Activated CD4-positive, alpha-beta T cell treated with anti-CD3 and anti-CD28 coated beads for 48 hours (primary cell): ENCODE data around the gene AFAP1L2.

ENCODE experiments used
- DNase-seq: peaks from one replicate; pipeline ENCODE4 v3.0.0-alpha.2; 2020

Gene AFAP1L2

DNA sequence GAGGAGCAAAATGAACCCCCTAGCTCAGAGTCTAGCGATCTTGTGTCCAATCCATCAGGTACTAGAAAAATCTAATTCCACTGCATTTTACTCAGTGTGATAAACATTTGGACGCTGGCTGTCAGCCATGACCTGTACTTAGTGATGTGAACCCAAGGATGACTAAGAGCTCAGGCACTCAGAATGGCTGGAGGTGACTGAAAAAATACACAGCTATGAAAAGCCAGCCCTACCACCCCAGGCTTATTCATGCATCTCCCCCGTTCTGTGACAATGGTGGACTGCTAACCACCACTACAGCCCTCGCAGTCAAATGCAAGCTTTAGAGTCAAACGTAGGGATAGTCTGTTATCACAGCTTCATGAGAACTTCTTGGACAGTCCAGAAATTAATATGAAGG lies 14.9 kb downstream of the AFAP1L2 start:
- no peak for DNase-seq

DNA sequence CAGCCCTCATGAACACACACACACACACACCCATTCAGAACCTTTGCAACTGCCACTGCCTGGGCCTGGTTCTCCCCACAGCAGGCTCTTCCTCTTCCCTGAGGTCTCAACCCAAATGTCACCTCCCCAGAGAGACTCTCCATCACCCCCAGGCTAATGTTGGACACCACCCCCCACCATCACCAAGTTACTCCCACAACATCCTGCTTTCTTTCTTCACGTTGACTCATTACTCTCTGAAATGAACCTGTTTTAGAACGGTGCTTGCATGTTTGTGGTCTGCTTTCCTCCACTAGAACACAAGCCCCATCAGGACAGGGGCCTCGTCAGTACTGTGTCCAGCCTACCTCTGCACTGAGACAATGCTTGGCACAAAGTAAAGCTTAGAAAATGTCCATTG lies 16.0 kb downstream of the AFAP1L2 start:
- DNase-seq: no peak

DNA sequence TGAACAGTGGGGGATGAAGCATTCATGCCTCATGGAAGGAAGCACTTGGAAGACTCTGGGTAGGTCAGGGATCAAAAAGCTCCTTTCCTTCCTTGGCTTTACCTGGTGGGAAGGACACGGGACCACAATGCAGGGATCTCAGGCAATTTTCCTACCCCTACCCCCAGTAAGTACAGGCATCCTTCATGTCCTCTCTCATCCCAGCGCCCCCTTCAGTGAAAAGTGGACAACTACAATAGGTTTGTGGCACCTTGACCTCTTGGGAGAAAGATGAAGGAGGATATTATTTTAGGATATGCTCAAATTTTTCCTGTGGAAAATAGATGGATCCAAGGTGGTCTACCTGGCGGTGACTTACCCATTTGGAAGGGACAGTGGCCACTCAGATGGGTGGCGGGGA lies 16.5 kb downstream of the AFAP1L2 start:
- no peak for DNase-seq

DNA sequence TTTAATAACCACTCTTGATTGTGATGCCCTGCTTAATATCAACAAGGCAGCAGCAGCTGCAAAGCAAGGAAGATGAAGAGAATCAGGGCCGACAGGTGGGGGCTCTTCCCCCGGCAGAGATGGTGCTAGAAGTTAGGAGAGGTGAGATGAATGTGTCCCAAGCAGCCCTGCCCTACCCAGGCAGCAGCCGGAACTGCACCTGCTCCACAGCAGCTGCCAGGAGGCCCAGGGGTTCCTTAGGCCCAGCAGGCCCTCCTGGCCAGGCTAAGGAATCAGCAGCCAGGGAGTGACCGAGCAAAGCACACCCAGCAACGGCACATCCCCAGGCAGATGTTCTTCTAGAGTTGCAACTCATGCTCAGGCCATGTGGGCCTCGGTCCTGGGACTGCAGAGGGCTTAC lies 17.9 kb downstream of the AFAP1L2 start:
- DNase-seq: no peak

DNA sequence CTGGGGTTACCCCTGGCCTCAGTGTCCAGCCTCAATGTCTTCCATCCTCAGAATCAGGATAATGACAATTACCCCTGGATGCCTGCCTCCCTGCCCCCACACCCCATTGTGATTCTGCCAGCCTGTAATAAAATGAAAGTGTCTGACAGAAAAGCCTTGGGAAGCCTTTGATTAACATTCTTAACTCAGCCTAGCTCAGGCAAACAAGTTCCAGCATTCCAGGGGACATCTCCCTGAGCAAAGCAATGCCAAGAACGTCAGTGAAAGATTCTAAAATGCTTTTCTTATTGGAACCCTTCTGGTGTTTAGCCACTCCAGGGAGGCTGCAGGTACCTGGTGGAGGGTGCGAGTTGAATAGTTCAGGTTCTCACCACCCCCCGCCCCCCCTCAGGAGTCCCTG lies 18.7 kb downstream of the AFAP1L2 start:
- no peak for DNase-seq

DNA sequence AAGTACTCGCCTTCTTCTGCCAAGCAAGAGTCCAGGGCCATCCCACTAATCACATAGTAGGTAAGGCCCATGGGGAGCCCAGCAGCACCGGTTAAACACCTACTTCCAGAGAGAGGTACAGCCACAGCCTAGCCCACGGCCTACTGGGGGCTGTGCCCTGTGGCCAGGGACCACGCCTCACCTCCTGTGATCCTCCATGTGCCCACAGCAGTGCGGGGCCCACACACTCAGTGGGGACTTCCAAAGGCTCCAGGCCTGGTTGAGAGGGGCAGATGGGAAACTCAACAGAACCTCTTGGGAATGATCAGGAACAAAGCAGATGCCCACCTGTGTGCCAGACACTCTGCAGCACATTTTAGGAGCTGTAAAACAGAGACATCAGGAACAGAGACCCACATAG lies 19.7 kb downstream of the AFAP1L2 start:
- DNase-seq: no peak

DNA sequence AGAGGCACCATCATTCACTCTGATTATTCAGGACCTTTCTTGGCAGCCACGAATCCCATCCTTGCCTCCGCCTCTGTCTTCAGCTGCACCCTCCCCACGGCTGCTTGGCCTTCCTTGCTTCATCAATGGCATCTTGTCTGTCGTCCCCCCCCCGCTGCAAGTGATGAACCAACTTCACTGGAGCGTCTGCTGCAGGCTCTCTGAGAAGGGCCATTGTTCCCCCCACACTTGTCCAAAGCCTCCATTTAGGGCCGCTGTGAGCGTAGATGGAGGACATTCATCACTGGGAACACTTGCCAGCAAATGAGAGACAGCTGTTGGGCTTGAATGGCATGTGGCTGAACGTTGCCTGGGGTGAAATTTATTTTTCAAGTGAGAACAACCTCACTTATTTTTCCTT lies 20.1 kb downstream of the AFAP1L2 start:
- no peak for DNase-seq

DNA sequence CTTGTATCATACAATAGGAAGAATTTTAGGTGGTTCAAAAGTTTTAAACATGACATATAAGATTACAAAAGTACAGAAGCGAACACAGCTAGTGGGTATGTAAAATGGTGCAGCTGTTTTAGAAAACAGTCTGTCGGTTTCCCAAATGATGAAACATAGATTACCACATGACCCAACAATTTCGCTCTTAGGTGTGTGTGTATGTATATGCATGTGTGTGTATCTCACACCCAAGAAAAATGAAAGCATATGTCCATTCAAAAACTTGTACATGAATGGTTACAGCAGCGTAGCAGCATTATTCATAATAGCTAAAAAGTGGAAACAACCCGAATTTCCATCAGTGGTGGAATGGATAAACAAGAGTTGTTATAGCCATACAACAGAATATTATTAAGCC lies 23.5 kb downstream of the AFAP1L2 start:
- DNase-seq: no peak

DNA sequence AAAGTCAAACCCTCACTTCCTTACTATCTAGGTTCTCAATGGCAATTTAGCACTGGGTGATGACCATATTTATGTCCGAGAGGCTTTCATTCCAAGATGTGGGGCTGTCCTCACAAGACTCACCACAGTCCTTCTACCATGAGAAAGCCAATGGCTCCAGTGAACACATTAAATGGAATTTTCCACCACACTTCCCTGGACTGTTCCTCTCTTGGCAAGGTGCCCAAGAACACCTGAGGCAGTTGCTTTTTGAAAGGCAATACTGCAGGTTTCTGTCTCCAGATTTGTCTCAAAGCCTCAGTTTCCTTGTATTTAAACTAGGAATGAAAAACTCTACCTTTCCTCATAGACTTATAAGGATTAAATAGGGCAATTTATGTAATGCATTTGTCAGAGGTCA lies 24.2 kb downstream of the AFAP1L2 start:
- DNase-seq: no peak

DNA sequence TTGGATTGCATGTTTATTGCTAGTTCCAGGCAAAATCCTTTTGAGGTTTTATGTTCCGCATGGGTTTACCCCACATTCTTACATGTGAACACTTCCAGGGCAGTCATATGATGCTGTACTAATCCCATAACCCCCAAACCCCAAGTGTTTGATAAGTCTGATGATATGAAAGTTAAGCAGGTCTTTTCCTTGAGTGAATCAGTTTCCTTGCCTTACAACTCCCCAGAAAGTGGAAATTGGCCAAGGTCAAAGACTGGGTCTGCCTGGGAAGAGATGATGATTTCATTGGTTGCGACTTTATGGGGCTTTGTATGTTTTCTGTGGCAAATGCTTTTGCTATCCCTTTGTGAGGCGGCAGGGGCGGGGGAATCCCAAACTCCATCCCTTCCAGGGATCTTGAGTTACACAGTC lies 24.7 kb downstream of the AFAP1L2 start:
- DNase-seq: no peak

DNA sequence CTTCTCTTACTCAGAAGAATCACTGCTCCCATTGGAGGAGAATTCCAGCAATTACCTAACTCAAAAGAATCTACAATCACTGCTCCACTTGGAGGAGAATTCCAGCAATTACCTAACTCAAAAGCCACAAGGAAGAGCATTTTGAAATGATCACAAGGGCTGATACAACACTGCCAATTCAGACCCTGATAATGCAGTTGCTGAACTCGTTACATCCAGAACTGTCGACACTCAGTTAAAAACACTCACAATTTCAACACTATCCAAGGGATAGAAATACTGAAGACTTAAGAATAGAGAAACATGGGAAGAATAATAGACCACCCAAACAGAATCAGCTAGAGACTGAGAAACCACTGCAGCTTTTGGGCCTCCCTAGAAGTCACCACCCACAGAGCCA lies 27.8 kb downstream of the AFAP1L2 start:
- no peak for DNase-seq

DNA sequence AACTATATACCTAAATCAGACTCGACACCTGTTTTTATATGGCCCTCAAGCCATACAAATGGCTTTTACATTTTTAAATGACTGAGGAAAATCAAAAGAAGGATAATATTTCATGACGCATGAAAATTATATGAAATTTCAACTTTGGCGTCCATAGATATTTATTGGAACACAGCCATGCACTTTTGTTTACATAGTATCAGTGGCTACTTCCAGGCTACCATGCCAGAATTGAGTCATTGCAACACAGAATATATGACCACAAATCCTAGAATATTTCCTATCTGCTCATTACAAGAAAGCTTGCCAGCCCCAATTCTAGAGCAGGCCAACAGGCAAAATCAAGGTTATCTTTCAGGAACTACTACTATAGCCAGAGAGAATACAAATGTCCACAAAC lies 29.3 kb downstream of the AFAP1L2 start:
- DNase-seq: no peak

DNA sequence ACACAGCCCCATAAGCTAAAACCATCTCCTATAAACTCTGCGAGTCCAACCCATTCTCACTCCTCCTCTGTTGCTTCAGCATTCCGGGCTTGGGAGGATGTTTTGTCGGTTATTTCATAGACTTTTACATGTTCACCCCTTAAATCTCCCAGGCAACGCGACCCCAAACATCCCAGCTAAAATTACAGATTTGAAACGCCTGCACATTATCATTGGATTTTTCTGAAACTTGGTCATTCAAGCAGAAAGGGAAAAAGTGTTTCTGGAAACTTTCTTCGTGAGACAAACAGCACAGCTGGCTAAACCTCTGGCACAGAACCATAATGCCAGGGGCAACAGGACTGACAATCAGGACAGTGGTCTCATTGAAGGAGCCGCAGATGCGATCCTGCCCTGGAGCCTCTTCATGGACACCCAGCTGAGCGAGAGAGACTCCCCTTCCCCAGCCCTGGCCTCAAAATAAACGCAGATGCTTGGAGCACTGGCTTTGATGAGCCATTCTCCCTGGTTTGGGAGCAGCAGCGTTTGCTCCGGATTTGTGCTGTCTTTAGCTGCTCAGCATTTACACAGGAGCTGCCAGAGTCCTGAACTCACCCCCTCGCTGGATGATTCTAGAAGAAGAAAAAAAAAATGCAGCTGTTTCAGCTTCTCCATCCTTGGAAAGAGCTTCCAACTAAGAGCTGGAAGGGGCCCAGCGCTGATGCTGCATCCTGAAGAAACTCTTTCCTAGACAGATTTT lies 30.1 kb downstream of the AFAP1L2 start:
- no peak for DNase-seq

DNA sequence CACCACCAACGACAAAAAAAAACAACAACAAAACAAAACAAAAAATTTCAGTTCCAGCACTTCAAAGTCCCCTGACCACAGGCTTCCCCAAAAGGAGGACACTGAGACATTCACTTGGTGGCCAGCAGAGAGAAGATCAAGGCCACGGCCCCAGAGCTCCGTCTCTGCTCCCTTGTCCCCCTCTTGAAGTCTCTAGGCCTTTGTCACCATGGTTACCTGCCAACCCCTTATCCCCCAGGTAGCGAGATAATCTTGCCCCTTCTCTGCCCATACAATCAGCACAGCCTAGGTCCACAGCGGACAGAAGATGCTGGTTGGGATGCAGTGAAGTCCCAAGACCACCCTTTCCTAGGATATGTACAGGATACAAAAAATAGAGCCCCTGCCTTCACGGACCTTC lies 30.7 kb downstream of the AFAP1L2 start:
- no peak for DNase-seq

DNA sequence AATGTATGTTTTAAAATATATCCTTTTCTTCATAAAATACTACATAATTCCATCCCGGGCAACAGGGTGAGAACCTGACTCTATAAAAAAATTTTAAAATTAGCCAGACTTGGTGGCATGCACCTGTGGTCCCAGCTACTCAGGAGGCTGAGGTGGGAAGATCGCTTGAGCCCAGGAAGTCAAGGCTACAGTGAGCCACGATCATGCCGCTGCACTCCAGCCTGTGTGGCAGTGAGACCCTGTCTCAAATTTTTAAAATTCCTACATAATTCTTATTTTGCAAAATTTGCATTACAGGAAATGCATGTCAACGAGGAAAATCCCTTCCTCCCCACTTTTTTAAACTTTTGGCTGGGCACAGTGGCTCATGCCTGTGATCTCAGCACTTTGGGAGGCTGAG lies 31.3 kb downstream of the AFAP1L2 start:
- DNase-seq: no peak

DNA sequence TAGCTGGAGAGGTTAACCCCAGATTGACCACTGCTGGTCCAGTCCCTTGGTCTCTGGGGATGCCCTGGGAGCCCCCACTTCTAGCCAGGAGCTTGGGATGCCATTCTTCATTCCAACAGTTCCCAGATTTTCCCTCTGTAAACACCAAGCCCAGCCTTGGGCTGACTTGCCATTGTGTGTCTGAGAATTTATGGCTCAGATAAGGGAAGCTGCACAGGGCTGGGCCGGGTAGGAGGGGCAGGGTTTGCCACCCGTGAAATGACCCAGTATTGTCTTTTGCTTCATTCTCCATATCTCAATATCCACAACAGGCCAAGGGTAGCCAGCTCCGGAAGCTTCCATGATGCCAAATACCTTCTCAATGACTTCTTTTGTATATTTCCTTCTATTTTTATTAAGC lies 32.1 kb downstream of the AFAP1L2 start:
- DNase-seq: no peak

DNA sequence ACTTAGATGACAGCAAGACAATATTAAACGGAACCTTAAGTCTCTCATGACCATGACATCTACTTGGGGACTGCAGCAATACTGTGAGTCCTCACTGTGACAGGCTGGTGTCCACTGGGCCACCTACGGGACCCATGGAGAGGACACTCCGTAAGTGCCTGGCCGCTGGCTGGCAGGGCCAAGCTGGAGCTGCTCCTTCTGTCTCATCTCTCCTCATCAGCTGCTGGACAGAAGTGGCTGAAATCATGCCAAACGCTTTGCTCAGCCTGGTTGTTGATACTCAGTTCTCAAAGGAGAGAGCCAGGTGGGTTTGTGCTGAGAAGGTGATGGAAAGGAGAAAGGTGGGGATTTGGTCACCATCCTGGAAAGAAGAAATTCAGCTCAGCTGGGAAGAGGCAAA lies 33.3 kb downstream of the AFAP1L2 start:
- DNase-seq: no peak

DNA sequence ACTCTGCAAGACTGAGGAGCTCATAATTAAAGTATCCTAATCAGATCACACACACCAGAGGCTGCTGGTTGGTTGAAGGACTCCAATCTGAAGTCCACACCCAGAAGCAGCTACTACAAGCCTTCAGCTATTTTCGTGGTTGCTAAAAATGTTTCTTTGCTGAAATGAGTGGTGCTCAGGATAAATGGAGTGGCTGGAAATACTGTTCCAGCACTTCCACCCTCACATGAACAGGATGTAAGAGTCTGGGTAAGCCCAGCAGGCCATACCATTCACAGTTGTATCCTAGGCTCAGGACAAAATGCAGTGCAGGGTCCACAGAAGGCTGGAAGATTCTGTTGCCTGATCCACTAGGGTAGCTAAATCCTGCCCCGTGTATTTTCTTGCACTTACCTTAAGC lies 34.1 kb downstream of the AFAP1L2 start:
- no peak for DNase-seq

DNA sequence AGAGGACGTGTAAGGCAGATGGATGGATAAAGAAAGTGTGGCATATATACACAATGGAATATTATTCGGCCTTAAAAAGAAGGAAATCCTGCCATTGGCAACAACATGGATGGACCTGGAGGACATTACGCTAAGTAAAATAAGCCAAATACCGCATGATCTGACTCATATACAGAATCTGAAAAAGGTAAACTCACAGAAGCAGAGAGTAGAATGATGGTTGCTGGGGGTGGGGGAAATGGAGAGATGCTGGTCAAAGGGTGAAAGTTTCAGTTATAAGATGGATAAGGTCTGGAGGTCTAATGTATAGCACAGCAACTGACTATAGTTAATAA lies 36.3 kb downstream of the AFAP1L2 start:
- no peak for DNase-seq

DNA sequence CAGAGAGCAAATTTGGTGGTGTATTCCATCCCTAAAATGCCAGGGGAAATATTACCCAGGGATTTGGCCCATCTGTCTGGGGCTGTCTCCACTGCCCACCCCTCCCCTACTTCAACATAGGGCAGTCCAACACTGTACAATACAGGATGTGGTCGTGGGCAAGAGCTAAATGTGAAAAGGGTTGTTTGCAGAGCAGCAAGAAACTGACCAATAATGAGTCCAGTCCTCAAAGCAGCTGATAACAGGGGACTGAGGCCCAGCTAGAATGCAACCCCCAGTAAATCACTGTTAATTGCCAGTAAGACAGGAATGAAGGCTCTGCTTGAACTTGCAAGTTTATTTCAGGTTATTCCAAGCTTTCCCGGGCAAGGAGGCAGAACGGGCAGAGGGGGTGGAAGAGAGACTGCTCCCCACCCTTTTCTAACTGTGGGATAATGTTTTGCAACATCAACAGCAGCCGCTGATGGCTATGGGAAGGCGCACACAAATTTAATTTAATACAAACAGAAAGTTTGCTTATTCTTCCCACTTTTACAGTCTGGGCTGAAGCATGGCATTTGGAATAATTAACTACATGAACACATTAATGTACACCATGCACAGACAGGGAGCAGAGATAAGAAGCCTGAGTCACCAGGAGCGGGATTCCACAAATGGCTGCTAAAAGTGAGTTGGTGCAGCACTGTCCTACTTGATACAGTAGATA lies 36.8 kb downstream of the AFAP1L2 start:
- no peak for DNase-seq

DNA sequence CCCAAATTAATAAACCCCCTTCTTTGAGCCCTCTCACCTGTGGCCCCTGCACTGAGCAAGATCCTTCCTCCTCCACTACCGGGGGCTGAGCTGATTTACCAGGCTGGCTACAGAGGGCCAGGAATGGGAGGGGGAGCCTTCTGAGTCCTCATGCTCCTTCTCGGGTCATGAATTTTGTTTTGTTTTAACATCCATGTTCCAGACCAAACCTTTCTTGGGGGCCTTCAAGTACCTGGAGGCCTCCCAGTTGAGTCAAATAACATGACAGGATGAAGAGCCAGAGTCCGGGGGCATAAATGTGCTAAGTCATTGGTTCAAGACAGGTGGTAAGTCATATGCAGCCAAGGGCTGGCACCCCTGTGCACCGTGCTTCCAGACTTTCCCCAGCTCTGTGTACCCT lies 39.6 kb downstream of the AFAP1L2 start:
- no peak for DNase-seq

DNA sequence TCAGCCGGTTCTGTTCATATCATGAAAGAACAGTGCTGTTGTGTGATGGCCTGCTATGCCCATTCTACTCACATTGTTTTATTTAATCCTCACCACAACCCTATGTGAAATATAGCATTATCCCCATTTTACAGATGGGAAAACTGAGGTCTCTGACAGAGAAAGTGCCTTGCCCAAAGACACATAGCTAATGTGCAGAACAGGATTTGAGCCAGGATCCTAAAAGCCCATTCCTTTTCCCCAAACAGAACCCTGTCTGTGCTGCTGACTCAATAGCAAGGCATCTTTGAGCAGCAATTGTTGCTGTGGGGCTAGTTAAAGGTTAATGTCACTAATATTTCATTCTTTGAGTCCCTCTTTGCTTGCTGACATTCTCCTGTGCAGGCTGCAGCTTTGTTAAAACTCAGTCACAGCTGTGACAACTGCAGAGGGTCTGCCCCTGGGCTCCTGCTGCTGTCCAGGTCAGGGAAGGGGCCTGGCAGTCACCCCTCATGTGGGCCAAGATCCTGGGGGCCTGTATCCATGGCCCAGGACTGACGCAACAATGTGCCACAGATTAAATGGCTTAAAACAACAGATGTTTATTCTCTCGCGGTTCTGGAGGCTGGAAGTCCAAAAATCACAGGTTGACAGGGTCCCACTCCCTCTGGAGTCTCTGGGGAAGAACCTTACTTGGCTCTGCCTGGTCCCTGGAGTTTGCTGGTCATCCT lies 40.4 kb downstream of the AFAP1L2 start:
- DNase-seq: no peak

DNA sequence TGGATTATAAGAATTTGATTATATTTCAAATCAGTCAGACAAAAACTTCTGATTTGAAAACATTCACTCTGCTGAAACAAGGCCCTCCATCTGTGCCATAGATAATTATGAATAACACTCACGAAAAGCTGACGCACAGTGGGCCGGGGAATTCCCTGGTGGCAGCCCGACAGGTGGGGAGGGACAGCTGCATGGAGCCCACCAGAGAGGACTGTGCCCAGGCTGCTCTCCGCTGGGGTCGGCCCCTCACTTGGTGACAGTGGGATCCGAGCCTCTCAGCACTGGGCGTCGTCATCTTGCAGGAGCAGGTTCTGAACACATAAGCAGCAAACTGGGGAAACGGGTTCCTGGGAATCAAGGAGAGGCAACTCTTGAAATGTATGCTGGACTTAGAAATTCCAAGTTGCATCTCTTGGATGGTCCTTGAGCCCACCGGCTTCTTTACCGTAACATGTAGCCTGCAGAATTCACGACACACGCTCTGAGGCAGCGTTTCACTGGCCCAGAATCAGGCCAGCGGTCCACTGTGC lies 41.4 kb downstream of the AFAP1L2 start:
- no peak for DNase-seq

DNA sequence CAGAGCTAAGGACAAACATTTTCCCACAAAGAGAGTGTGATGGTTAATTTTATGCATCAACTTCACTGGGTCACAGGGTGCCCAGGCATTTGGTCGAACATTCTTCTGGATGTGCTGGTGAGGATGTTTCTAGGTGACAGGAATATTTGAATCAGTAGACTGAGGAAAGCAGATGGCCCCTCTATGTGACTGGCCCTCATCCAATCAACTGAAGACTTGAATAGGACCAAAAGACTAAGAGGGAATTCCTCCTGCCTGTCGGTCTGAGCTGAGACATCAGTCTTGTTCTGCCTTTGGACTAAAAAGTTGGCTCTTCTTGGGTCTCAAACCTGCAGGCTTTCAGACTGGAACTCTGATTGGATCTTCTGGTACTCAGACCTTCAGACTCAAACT lies 44.4 kb downstream of the AFAP1L2 start:
- DNase-seq: no peak
